Adipocyte (in vitro differentiated cells): Measurements from ENCODE around the gene TENM4.

ENCODE experiments used
- DNase-seq: peaks from one replicate; pipeline ENCODE4 v3.0.0-alpha.2; 2015; ENCODE audit warnings: low read depth
- H3K27me3 ChIP-seq: replicated peaks from 2 replicates; pipeline ENCODE4 v1.7.0; 2013; ENCODE audit warnings: mild to moderate bottlenecking, low read length, moderate library complexity; ENCODE audit not compliant: control insufficient read depth, insufficient read depth
- H3K36me3 ChIP-seq: 2 replicates; pipeline ENCODE4 v1.7.0; 2013; ENCODE audit warnings: low read length, mild to moderate bottlenecking, moderate library complexity; ENCODE audit not compliant: control insufficient read depth, insufficient read depth, severe bottlenecking
- H3K4me1 ChIP-seq: 2 replicates; pipeline ENCODE4 v1.7.0; 2013; ENCODE audit warnings: mild to moderate bottlenecking, low read length, moderate library complexity; ENCODE audit not compliant: control insufficient read depth, insufficient read depth
- H3K4me3 ChIP-seq: 2 replicates; pipeline ENCODE4 v1.7.0; 2013; ENCODE audit warnings: mild to moderate bottlenecking, low read length, moderate library complexity
- H3K9ac ChIP-seq: 2 replicates; pipeline ENCODE4 v1.7.0; 2013; ENCODE audit warnings: mild to moderate bottlenecking, low read length, moderate library complexity
- H3K9me3 ChIP-seq: 2 replicates; pipeline ENCODE4 v1.7.0; 2013; ENCODE audit warnings: mild to moderate bottlenecking, low read length, moderate library complexity; ENCODE audit not compliant: control insufficient read depth

TENM4 gene

DNA sequence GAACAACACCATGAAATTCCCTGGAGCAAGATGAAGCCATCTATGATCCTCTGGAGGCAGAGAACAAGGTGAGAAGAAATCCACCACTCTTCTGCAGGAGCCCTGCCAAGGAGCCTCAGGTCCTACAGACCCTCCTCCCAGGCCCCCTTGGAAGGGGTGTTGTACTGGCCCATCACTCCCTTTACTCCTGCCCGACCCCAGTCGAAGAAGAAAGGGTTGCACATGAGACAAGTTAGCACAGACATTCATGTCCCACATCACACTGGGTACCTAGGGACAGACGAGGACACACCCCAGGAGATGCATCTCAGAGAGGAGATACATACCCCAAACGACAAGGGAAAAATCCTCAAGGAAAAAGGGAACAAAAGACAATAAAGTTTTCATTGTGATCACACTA, 783.4 kb downstream of the TENM4 start:
- Histone ChIP-seq H3K27me3 (no peaks in the 10 kb centered on the region), H3K9ac (no peak overlapping the region), H3K4me3 (no peak overlapping the region), H3K36me3 (peaks cover 32% of the 10 kb centered on the region), H3K9me3 (no peaks in the 10 kb centered on the region), H3K4me1 (no peaks in the 10 kb centered on the region)
- no peak for DNase-seq

DNA sequence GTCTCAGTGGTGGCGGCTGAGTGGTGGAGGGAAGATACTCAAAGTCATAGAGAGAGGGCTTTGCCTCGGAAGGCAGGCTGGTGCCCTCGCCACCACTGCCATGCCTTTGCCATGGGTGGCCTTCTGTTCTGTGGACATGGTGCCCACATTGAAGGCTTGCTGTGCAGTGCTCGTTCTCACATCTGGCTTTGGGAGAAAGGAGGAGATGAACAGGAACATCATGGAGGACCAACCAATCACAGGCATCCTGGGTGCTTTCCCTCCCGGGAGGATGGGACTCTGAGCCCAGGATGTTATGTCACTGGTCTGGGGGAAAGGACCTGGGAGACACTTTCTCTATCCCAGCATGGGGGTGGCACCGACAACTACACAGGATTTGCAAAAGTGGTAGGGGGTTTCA, 783.8 kb downstream of the TENM4 start:
- H3K27me3 ChIP-seq, result no peaks in the 10 kb centered on the region

DNA sequence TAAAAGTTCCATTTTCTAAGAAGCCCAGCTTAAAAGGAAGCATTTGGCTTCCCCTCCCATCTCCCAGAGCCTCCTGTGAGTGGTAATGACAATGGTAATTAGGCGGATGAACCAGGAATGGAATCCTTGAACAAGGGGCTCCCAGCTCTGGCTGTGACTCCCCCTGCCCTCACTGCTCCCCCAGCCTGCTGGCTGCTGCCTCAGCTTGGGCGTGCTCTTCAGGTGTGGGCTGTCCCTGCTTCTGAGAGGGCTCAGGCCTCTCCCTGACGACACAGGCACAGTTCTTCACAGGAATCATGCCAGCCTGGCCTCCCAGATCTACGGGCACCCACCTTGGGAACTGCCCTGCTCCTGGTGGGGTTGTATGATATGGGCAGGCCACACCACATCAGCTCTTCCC, 784.5 kb downstream of the TENM4 start:
- DNase-seq, result no peak
- Histone ChIP-seq H3K4me1 (no peaks in the 10 kb centered on the region), H3K9me3 (no peaks in the 10 kb centered on the region), H3K4me3 (no peak overlapping the region), H3K9ac (no peak overlapping the region), H3K36me3 (peaks cover 32% of the 10 kb centered on the region), H3K27me3 (no peaks in the 10 kb centered on the region)

More for the DNA sequence above, 783.8 kb downstream of the TENM4 start:
- Histone ChIP-seq H3K9me3 (no peaks in the 10 kb centered on the region), H3K4me3 (no peak overlapping the region), H3K4me1 (no peaks in the 10 kb centered on the region), H3K9ac (no peak overlapping the region), H3K36me3 (peaks cover 32% of the 10 kb centered on the region)
- no peak for DNase-seq

GRCh38 chr11:78655561-78655960, 785.3 kb downstream of the TENM4 start:
- peaks cover 24% of the 10 kb centered on the region for H3K36me3 ChIP-seq
- H3K27me3 ChIP-seq, result no peaks in the 10 kb centered on the region
- no peak overlapping the region for H3K9ac ChIP-seq
- no peak overlapping the region for H3K4me3 ChIP-seq
- no peaks in the 10 kb centered on the region for H3K9me3 ChIP-seq
- no peak for DNase-seq
- no peaks in the 10 kb centered on the region for H3K4me1 ChIP-seq

DNA sequence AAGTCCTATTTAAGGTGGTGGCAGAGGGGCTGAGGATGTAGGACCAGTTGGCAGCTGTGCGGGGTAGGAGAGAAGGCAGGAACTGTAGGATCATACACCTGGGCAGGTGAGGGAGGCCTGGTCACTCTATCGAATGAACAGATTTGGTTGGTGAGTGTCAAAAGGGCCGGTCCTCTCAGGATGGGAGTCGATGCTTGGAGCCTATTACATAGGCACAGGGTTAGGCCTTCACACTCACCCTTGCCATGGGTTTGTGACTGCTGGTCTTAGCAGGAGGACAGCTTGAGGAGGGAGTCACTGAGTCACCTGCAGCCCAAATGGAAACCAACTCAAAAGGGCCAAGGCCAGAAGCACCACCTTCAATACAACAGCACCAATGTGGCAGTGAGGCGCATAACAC, 786.0 kb downstream of the TENM4 start:
- Histone ChIP-seq H3K36me3 (peaks cover 19% of the 10 kb centered on the region), H3K4me1 (no peaks in the 10 kb centered on the region), H3K9me3 (no peaks in the 10 kb centered on the region), H3K4me3 (no peak overlapping the region), H3K27me3 (no peaks in the 10 kb centered on the region), H3K9ac (no peak overlapping the region)
- DNase-seq, result no peak

- Histone ChIP-seq H3K4me1 (no peaks in the 10 kb centered on the region), H3K4me3 (no peak overlapping the region), H3K36me3 (peaks cover 15% of the 10 kb centered on the region), H3K9ac (no peak overlapping the region), H3K27me3 (no peaks in the 10 kb centered on the region), H3K9me3 (no peaks in the 10 kb centered on the region)
- no peak for DNase-seq
Measured at GRCh38 chr11:78654071-78654470, 786.8 kb downstream of the TENM4 start.

DNA sequence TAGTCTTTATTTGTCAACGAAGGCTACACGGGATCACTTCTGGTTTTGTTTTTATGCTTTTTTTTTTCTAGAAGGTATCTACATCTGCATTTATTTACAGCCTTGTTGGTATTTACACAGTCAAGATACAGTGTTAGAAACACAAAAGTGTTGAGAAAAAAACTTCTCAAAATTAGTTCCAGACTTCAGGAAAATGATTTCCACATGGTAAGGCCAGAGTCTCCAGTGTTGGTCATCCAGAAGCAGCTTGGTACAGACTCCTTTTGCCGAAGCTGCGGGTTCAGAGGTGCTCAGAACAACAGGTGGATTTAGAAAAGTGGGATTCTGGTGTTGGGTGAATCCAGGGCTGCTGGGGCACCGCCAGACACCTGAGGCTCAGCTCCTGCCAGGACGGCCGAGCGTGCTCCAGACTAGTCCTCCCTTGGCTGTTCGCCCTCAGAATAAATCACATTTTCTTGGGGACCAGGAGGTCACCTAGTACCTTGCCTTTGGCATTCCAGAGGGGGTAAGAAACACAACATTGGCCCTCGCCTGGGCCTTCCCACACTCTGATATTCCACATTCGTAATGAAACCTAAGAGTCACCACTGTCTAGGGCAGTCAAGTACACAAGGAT, 787.4 kb downstream of the TENM4 start:
- Histone ChIP-seq H3K4me1 (no peaks in the 10 kb centered on the region), H3K9ac (no peak overlapping the region), H3K36me3 (peaks cover 8% of the 10 kb centered on the region), H3K4me3 (no peak overlapping the region), H3K9me3 (no peaks in the 10 kb centered on the region), H3K27me3 (no peaks in the 10 kb centered on the region)
- peak; percentile 46 for DNase-seq

DNA sequence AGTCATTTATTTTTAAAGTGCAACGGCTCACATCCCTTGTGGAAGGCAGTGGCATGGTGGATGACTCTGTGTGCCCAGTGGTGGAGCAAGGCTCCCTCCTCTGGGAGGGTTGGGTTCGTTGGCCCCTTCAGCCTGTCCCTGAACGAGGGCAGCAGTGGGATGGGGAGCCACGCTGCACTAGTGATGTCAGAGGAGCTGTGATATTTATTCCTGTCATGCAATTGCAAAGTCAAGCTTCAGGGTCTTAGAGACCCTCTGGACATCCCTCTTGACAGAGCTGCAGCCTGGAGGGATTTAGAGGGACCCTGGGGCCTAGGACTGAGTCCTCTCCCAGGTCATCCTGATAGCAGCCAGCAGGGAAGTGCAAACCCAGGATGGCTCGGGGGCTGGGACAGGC, 788.0 kb downstream of the TENM4 start:
- no peaks in the 10 kb centered on the region for H3K27me3 ChIP-seq
- no peaks in the 10 kb centered on the region for H3K4me1 ChIP-seq
- DNase-seq, result no peak
- H3K36me3 ChIP-seq, result peaks cover 6% of the 10 kb centered on the region
- no peaks in the 10 kb centered on the region for H3K9me3 ChIP-seq
- H3K4me3 ChIP-seq, result no peak overlapping the region
- no peak overlapping the region for H3K9ac ChIP-seq

DNA sequence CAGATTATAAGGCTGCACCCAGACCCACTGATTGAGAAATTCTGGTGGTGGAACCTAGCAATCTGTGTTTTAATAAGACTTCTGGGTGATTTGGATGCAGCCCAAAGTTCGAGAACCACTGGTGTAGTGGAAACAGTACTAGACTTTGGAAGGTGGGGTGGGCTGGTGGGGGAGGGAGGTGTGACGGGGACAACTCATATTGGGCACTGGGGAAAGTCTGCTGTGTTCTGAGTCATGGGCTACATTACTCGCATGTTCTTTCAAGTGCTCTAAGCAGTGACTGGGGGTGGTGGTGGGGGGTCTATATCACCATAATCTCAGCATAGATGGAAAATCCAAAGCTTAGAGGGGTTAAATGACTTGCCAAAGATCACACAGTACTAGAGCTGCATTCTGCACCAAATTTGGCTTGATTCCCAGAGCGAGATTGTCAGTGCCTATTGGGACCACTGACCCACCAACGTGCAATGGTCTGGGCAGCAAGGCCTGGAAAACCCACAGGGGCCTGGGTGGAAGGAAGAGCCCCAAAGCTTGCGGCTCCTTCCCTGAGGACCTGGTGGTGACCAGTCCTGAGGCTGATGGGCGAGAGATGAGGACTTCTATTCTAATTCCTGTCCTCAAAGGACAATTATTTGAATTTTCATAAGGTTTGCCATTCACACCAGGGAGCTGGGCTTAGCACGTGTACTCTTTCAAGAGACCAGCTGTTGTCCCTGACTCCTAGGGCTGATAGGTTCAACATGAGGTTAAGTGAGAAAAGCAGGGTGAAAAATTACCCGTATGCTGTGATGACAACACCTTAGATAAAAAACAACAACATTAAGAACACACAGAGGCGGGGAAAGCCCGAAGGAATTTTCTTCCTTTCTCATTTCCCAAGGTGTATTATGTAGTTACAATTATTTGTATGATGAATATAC, 788.6 kb downstream of the TENM4 start:
- peaks cover 2% of the 10 kb centered on the region for H3K36me3 ChIP-seq
- no peak for DNase-seq
- no peak overlapping the region for H3K9ac ChIP-seq
- no peaks in the 10 kb centered on the region for H3K9me3 ChIP-seq
- H3K4me3 ChIP-seq, result no peak overlapping the region
- no peaks in the 10 kb centered on the region for H3K27me3 ChIP-seq
- no peaks in the 10 kb centered on the region for H3K4me1 ChIP-seq

DNA sequence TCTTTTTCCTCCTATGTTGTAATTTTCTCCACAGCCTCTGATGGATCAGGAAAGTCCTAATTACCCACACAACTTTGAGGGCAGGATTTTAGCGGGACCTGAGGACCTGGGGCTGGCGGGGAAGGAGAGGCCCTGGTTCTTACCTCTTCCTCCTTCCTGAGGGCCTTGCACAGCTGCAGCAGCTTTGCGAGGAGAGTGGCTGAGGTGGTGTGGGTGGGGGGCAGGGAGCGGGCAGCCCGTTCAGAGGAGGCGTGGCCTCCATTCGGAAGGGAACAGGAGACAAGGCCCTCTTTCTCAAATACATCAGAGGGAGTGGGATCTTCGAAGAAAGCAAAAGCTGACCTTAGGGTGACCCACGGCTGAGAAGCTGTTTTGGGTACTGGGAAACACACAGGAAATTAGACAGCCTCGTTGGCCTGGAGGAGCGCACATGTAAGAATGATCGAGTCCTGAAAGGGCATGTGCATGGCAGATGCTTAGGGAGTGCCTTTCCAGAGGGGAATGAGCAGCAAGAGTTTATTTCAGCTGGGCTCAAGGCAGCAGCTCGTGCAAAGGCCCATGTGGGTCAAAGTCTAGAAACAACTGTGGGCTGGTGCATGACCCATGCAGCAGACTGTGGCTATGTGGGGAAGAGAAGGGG, 789.6 kb downstream of the TENM4 start:
- no peaks in the 10 kb centered on the region for H3K4me1 ChIP-seq
- no peaks in the 10 kb centered on the region for H3K36me3 ChIP-seq
- H3K9ac ChIP-seq, result no peak overlapping the region
- no peaks in the 10 kb centered on the region for H3K27me3 ChIP-seq
- H3K9me3 ChIP-seq, result no peaks in the 10 kb centered on the region
- DNase-seq, result no peak
- H3K4me3 ChIP-seq, result no peak overlapping the region

DNA sequence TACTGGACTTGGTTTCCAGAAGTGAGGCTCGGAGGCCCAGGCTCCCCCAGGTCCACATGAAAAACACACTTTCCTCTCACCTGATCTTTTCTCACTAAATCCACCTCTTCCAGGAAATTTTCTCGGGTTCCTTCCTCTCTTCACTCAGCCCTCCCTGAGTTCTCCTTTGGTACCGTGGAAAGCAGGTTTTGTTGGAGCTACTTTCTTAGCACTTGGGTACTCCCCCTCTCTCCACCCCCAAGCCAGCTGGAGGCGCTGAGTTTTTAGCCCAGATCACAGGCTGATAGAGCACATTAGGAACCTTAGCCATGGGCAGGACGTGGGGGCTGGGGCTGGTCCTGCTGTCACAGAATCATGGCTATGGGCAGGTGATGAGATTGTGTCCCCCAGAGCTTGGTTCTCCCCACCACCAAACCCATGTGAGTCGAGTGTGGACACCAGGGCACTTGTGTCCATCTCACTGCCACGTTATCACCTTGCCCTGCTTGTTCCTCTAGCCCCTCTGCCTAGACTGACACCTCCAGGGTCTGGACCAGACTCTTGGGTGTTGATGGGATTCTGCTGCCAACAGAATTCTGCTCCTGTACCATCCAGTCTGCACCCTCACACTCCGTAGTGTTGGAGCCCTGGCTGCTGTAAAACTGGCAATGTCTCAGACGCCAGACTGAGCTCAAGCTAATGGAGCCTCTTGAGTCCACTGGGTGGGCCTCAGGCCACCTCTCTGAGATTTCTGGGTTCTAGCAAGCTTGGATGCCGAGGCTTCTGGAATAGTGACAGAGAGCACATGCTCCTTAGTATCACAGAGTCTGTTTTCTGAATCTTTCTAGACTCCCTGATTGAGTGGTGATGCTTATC, 791.2 kb downstream of the TENM4 start:
- DNase-seq, result no peak
- no peaks in the 10 kb centered on the region for H3K27me3 ChIP-seq
- no peaks in the 10 kb centered on the region for H3K4me1 ChIP-seq
- H3K9me3 ChIP-seq, result no peaks in the 10 kb centered on the region
- no peak overlapping the region for H3K4me3 ChIP-seq
- no peak overlapping the region for H3K9ac ChIP-seq
- no peaks in the 10 kb centered on the region for H3K36me3 ChIP-seq
